ENCODE data around the gene RUVBL1. TPM values are rescaled to one million over a fixed set of nuclear protein-coding genes. Genes with fewer than 3 reads are reported as not detected.

RUVBL1 gene
- total and polyA plus RNA-seq, 2 experiments from 2014 or later = 29.7 to 33.5 TPM

DNA sequence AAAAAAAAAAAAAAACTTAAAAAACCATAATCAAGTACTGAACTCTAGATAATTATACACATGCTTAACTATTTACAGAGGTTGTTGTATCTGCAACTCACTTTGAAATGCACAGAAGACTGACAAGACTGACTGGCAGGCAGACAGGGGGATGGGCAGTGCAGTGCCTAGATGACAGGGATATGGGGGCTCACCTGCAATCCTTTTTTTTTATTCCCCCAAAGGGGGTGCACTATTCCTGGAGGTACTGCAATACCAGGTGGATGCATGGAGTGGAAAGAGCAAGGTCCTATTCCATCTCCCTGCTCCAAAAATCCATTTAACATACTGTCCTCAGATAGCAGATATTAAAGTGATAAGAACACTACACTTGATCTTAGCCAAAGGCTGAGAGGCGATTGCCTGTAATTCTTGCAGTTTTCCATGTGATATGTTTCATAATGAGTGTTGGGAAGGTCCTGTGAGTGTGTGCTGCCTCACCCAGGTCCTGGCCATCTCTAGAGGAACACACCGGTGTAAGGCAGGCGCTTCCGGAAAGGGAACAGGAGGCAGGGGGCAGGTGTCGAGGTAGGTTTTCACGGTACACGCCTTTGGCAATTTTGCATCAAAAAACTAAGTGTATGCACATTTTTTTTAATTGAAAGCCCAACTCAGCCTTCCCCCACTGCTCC is 48.6 kb downstream of the RUVBL1 start:
- H3K79me2 ChIP-seq = no peaks in the 10 kb centered on the region
- WGBS (ENCODE audit: low lambda C conversion rate, missing lambda C conversion rate) = 20% methylated on average over 7 of the region's 7 CpGs
- H3K4me1 ChIP-seq (ENCODE audit: insufficient read depth) = peaks cover 22% of the 10 kb centered on the region
- no peak for TF ChIP-seq EZH2 (IDR thresholded peaks at IDR 0.05; ENCODE audit: borderline replicate concordance)
- TF ChIP-seq EZH2phosphoT487 (IDR thresholded peaks at IDR 0.05; ENCODE audit: low read depth, severe bottlenecking, unreplicated experiment) = no peak
- TF ChIP-seq, protein P1, sequence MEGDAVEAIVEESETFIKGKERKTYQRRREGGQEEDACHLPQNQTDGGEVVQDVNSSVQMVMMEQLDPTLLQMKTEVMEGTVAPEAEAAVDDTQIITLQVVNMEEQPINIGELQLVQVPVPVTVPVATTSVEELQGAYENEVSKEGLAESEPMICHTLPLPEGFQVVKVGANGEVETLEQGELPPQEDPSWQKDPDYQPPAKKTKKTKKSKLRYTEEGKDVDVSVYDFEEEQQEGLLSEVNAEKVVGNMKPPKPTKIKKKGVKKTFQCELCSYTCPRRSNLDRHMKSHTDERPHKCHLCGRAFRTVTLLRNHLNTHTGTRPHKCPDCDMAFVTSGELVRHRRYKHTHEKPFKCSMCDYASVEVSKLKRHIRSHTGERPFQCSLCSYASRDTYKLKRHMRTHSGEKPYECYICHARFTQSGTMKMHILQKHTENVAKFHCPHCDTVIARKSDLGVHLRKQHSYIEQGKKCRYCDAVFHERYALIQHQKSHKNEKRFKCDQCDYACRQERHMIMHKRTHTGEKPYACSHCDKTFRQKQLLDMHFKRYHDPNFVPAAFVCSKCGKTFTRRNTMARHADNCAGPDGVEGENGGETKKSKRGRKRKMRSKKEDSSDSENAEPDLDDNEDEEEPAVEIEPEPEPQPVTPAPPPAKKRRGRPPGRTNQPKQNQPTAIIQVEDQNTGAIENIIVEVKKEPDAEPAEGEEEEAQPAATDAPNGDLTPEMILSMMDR (IDR thresholded peaks at IDR 0.05; ENCODE audit: poor library complexity) = no peak
- peak overlapping the region; percentile 94 for H3K4me2 ChIP-seq
- H3K4me3 ChIP-seq = no peak overlapping the region
- H4K20me1 ChIP-seq (ENCODE audit: insufficient read depth, poor library complexity, severe bottlenecking) = peaks cover 34% of the 10 kb centered on the region
- H3K27me3 ChIP-seq = no peaks in the 10 kb centered on the region
- peak overlapping the region; percentile 22 for H3K27ac ChIP-seq
- no peaks in the 10 kb centered on the region for H3K9me3 ChIP-seq (ENCODE audit: low read depth)
- peak overlapping the region; percentile 16 for H2AFZ ChIP-seq
- H3K9me2 ChIP-seq (replicated peaks; ENCODE audit: insufficient read depth) = no peaks in the 10 kb centered on the region
- DNase-seq (ENCODE audit: low spot score) = peak; percentile 30
- no peaks in the 10 kb centered on the region for H3K36me3 ChIP-seq (replicated peaks; ENCODE audit: insufficient read depth, low read depth)

DNA sequence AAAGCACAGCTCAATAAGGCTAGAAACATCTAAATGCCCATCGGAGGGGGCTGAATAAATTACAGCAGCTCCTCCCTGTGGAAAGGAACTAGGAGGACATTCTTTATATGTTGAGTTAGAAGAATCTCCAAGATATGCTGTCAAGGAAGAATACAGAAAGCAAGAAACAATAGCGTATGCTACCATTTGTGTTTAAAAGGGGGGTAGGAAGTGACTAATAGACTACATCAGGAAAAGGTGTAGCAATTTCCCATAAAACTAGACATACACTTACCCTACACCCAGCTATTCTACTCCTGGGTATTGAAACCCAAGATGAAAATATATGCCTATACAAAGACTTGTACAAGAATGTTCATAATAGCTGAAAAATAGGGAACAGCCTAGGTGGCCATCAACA is 49.8 kb downstream of the RUVBL1 start:
- H3K27me3 ChIP-seq = no peaks in the 10 kb centered on the region
- 88% methylated on average over 2 of the region's 2 CpGs for WGBS (ENCODE audit: low lambda C conversion rate, missing lambda C conversion rate)
- no peak overlapping the region for H3K27ac ChIP-seq
- no peak overlapping the region for H2AFZ ChIP-seq
- no peak for DNase-seq (ENCODE audit: low spot score)
- no peaks in the 10 kb centered on the region for H3K9me3 ChIP-seq (ENCODE audit: low read depth)
- no peaks in the 10 kb centered on the region for H3K79me2 ChIP-seq
- H4K20me1 ChIP-seq (ENCODE audit: insufficient read depth, poor library complexity, severe bottlenecking) = peaks cover 34% of the 10 kb centered on the region
- no peak overlapping the region for H3K4me2 ChIP-seq
- H3K4me3 ChIP-seq = no peak overlapping the region
- TF ChIP-seq EZH2 (IDR thresholded peaks at IDR 0.05; ENCODE audit: borderline replicate concordance) = no peak
- no peak for TF ChIP-seq EZH2phosphoT487 (IDR thresholded peaks at IDR 0.05; ENCODE audit: low read depth, severe bottlenecking, unreplicated experiment)
- no peaks in the 10 kb centered on the region for H3K9me2 ChIP-seq (replicated peaks; ENCODE audit: insufficient read depth)
- no peaks in the 10 kb centered on the region for H3K36me3 ChIP-seq (replicated peaks; ENCODE audit: insufficient read depth, low read depth)
- peaks cover 22% of the 10 kb centered on the region for H3K4me1 ChIP-seq (ENCODE audit: insufficient read depth)

DNA sequence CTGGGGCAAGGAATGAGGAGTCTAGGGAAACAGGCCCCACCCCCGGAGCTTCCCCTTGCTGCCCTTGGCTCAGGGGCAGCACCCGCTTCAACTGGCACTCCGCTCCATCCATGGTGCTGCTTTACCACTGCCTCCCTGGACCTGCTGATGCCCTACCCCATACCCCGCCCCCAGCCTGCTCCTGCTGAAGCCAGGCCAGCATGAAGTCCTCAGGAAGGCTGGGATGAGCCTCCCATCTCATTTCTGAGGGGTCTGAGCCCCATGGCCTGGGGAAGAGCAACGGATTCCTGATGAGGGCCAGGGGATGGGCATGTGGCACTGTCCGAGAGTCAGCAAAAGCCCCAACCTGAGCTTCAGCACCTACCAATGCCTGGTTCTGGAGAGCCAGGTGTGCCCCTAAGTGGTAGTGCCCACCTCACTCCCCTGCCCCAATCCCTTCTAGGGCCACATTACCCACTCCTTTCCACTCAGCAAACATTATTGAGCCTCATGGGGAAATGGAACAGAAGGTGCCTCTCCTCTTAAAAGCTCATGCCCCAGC is 50.4 kb downstream of the RUVBL1 start:
- no peak overlapping the region for H3K4me3 ChIP-seq
- no peaks in the 10 kb centered on the region for H3K79me2 ChIP-seq
- no peaks in the 10 kb centered on the region for H3K27me3 ChIP-seq
- H3K27ac ChIP-seq = no peak overlapping the region
- H3K4me1 ChIP-seq (ENCODE audit: insufficient read depth) = peaks cover 22% of the 10 kb centered on the region
- 95% methylated on average over 6 of the region's 6 CpGs for WGBS (ENCODE audit: low lambda C conversion rate, missing lambda C conversion rate)
- no peaks in the 10 kb centered on the region for H3K9me3 ChIP-seq (ENCODE audit: low read depth)
- TF ChIP-seq EZH2 (IDR thresholded peaks at IDR 0.05; ENCODE audit: borderline replicate concordance) = no peak
- TF ChIP-seq EZH2phosphoT487 (IDR thresholded peaks at IDR 0.05; ENCODE audit: low read depth, severe bottlenecking, unreplicated experiment) = no peak
- TF ChIP-seq, protein P1 (IDR thresholded peaks at IDR 0.05; ENCODE audit: poor library complexity) = no peak
- no peaks in the 10 kb centered on the region for H3K9me2 ChIP-seq (replicated peaks; ENCODE audit: insufficient read depth)
- peaks cover 34% of the 10 kb centered on the region for H4K20me1 ChIP-seq (ENCODE audit: insufficient read depth, poor library complexity, severe bottlenecking)
- no peak for DNase-seq (ENCODE audit: low spot score)
- H3K36me3 ChIP-seq (replicated peaks; ENCODE audit: insufficient read depth, low read depth) = no peaks in the 10 kb centered on the region
- H3K4me2 ChIP-seq = no peak overlapping the region
- no peak overlapping the region for H2AFZ ChIP-seq

DNA sequence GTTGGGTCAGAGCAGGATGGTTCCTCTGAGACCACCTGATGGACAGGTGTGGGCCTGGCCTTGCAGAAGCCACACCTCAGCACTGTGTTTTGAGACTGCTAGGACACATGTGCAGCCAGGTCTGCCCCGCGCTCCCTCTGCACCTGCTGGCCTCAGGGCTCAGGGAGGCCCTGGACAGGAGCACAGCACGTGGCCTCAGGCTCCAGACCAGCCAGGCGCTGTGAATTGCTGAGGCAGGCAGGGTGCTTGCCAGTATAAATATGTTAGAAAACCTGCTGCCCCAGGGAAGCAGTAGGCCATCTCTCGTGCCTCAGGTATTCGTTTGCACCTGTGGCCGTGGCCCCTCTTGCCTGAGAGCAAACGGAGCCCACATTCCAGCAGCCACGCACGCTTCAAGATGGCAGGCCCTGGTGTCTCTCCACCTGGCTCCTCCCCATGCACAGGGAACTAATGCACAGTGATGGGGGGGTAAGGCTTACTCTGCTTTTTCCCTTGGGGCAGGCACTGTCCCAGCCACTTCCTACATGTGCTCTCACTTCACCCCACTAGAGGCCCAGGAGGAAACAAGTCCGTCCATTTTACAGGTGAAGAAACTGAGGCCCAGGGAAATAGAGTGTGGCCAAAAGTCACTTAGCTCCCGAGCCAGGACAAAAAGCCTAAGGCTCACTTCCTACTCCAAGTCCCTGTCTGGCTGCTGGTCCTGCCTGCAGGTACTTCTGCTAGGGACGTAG is 51.0 kb downstream of the RUVBL1 start:
- Histone ChIP-seq H3K27ac (no peak overlapping the region), H3K4me1 (ENCODE audit: insufficient read depth) (peaks cover 22% of the 10 kb centered on the region), H3K36me3 (replicated peaks; ENCODE audit: insufficient read depth, low read depth) (no peaks in the 10 kb centered on the region)

More for the DNA sequence above, 51.0 kb downstream of the RUVBL1 start:
- Histone ChIP-seq H4K20me1 (ENCODE audit: insufficient read depth, poor library complexity, severe bottlenecking) (peaks cover 31% of the 10 kb centered on the region), H3K27me3 (no peaks in the 10 kb centered on the region), H3K79me2 (no peaks in the 10 kb centered on the region), H3K4me3 (no peak overlapping the region), H2AFZ (no peak overlapping the region), H3K9me2 (replicated peaks; ENCODE audit: insufficient read depth) (no peaks in the 10 kb centered on the region), H3K9me3 (ENCODE audit: low read depth) (no peaks in the 10 kb centered on the region), H3K4me2 (no peak overlapping the region)
- TF ChIP-seq EZH2phosphoT487 (IDR thresholded peaks at IDR 0.05; ENCODE audit: low read depth, severe bottlenecking, unreplicated experiment) (no peak), EZH2 (IDR thresholded peaks at IDR 0.05; ENCODE audit: borderline replicate concordance) (no peak)
- TF ChIP-seq, protein P1 (IDR thresholded peaks at IDR 0.05; ENCODE audit: poor library complexity) = no peak
- 94% methylated on average over 13 of the region's 13 CpGs for WGBS (ENCODE audit: low lambda C conversion rate, missing lambda C conversion rate)
- DNase-seq (ENCODE audit: low spot score) = no peak

Measured in hepatocyte (in vitro differentiated cells).